DND-41 (cell line): Measurements from ENCODE around the gene JMJD6.

ENCODE experiments used
- ATAC-seq: fragments of 200-7000 bp; cut with Tn5 transposase; 3 replicates; pipeline ENCODE4 v1.9.1; 2021; ENCODE audit warnings: low read depth; ENCODE audit not compliant: insufficient read depth
- DNase-seq: peaks from one replicate; pipeline ENCODE4 v3.0.0-alpha.2; 2020
- H2AFZ ChIP-seq: 2 replicates; pipeline ENCODE4 v1.6.0; 2012; ENCODE audit warnings: low read depth, low read length
- H3K27ac ChIP-seq: 2 replicates; pipeline ENCODE4 v1.5.1; 2012; ENCODE audit warnings: low read length, inconsistent platforms
- H3K27me3 ChIP-seq: fragments of 200-600 bp; sonication (generic); 2 replicates; pipeline ENCODE4 v1.6.0; 2012; ENCODE audit warnings: low read length, mild to moderate bottlenecking, inconsistent platforms; ENCODE audit not compliant: insufficient read depth, poor library complexity
- H3K36me3 ChIP-seq: 2 replicates; pipeline ENCODE4 v1.5.1; 2012; ENCODE audit warnings: low read length, inconsistent platforms; ENCODE audit not compliant: insufficient read depth
- H3K4me1 ChIP-seq: 2 replicates; pipeline ENCODE4 v1.5.1; 2012; ENCODE audit warnings: mild to moderate bottlenecking, low read length; ENCODE audit not compliant: insufficient read depth
- H3K4me2 ChIP-seq: 2 replicates; pipeline ENCODE4 v1.6.0; 2012; ENCODE audit warnings: mild to moderate bottlenecking, moderate library complexity, low read length, inconsistent platforms; ENCODE audit not compliant: insufficient read depth
- H3K4me3 ChIP-seq, 2 experiments: fragments of 200-600 bp in 1 of 2; shearing (Covaris generic) in 1 of 2; 2 replicates each; pipeline ENCODE4 v1.5.1; 2012 to 2016; ENCODE audit warnings: inconsistent platforms in 2 of 2, low read length in 2 of 2, mild to moderate bottlenecking in 2 of 2, low read depth in 1 of 2, moderate library complexity in 1 of 2
- H3K79me2 ChIP-seq: 2 replicates; pipeline ENCODE4 v1.6.0; 2012; ENCODE audit warnings: low read length, inconsistent platforms; ENCODE audit not compliant: insufficient read depth
- H3K9ac ChIP-seq: 2 replicates; pipeline ENCODE4 v1.6.0; 2012; ENCODE audit warnings: low read depth, mild to moderate bottlenecking, inconsistent platforms, low read length, moderate library complexity
- H3K9me3 ChIP-seq: 2 replicates; pipeline ENCODE4 v1.5.1; 2012; ENCODE audit warnings: low read length, moderate library complexity, mild to moderate bottlenecking, inconsistent platforms; ENCODE audit not compliant: insufficient read depth, severe bottlenecking
- H4K20me1 ChIP-seq: 2 replicates; pipeline ENCODE4 v1.6.0; 2012; ENCODE audit warnings: low read length; ENCODE audit not compliant: insufficient read depth
- EZH2 ChIP-seq: IDR thresholded peaks from 3 replicates; pipeline ENCODE4 v1.6.1; 2012; ENCODE audit warnings: borderline replicate concordance, low read depth, mild to moderate bottlenecking, moderate library complexity, low read length, inconsistent platforms; ENCODE audit not compliant: severe bottlenecking
- TF ChIP-seq, protein P1 (sequence below): IDR thresholded peaks from 2 replicates; pipeline ENCODE4 v1.5.1; 2012; ENCODE audit warnings: borderline replicate concordance, low read length, moderate library complexity, mild to moderate bottlenecking; ENCODE audit not compliant: poor library complexity, severe bottlenecking; ENCODE audit errors: extremely low read depth

Gene JMJD6

DNA sequence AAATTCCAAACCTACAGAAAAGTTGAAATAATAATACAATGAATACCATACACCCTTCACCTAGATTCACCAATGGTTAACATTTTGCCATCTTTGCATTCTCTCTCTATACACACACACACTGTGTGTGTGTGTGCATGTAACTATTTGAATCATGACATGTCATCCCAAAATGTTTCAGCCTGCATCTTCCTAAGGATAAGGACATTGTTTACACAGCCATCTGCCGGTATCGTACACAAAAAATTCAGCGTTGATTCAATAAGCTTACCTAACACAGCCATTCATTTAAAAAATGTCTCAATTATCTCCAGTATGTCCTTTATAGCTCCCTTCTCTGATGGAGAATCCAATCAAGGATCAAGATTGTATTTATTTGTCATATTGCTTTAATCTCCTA lies 19.6 kb downstream of the JMJD6 start:
- H4K20me1 ChIP-seq = peaks cover 14% of the 10 kb centered on the region; the same call in 1 of the 2 replicates
- H3K4me3 ChIP-seq = no peak overlapping the region
- no peak for ATAC-seq
- TF ChIP-seq EZH2 = no peak
- TF ChIP-seq, protein P1, sequence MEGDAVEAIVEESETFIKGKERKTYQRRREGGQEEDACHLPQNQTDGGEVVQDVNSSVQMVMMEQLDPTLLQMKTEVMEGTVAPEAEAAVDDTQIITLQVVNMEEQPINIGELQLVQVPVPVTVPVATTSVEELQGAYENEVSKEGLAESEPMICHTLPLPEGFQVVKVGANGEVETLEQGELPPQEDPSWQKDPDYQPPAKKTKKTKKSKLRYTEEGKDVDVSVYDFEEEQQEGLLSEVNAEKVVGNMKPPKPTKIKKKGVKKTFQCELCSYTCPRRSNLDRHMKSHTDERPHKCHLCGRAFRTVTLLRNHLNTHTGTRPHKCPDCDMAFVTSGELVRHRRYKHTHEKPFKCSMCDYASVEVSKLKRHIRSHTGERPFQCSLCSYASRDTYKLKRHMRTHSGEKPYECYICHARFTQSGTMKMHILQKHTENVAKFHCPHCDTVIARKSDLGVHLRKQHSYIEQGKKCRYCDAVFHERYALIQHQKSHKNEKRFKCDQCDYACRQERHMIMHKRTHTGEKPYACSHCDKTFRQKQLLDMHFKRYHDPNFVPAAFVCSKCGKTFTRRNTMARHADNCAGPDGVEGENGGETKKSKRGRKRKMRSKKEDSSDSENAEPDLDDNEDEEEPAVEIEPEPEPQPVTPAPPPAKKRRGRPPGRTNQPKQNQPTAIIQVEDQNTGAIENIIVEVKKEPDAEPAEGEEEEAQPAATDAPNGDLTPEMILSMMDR = no peak
- H3K79me2 ChIP-seq = no peaks in the 10 kb centered on the region
- H3K27me3 ChIP-seq = peaks cover 29% of the 10 kb centered on the region
- no peak overlapping the region for H3K4me2 ChIP-seq
- H3K9me3 ChIP-seq = no peaks in the 10 kb centered on the region
- no peaks in the 10 kb centered on the region for H3K36me3 ChIP-seq
- peaks cover 9% of the 10 kb centered on the region for H3K4me1 ChIP-seq
- H3K27ac ChIP-seq = no peak overlapping the region
- no peak overlapping the region for H2AFZ ChIP-seq
- DNase-seq = no peak
- H3K9ac ChIP-seq = no peak overlapping the region

DNA sequence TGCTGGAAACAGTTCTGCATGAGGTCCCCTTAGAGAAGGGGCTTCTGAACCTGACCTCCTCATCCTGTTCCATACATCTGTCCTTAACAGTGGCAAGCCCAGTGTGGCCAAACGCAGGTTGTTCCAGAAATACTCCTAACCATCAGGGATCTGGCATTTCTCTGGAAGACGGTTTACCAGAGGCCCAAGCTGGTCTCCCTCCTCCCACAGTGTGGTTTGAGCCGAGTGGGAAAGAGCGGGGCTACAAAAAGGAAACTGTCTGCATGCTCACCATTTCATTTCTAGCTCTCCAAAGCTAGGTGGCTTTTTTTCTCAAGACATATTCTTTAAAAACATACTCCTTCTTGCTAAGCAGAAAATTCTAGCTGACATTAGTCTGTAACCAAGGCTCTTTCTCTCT lies 21.6 kb downstream of the JMJD6 start:
- H3K4me3 ChIP-seq = no peak overlapping the region
- no peaks in the 10 kb centered on the region for H3K36me3 ChIP-seq
- H2AFZ ChIP-seq = no peak overlapping the region
- H3K27ac ChIP-seq = no peak overlapping the region
- H3K79me2 ChIP-seq = no peaks in the 10 kb centered on the region
- H3K9me3 ChIP-seq = no peaks in the 10 kb centered on the region
- no peak overlapping the region for H3K9ac ChIP-seq
- H3K4me2 ChIP-seq = no peak overlapping the region
- no peak for DNase-seq
- ATAC-seq = no peak
- peaks cover 15% of the 10 kb centered on the region for H3K27me3 ChIP-seq
- TF ChIP-seq, protein P1 = no peak
- no peak for TF ChIP-seq EZH2
- peaks cover 11% of the 10 kb centered on the region; the same call in 1 of the 2 replicates for H4K20me1 ChIP-seq
- no peaks in the 10 kb centered on the region; the same call in 1 of the 2 replicates for H3K4me1 ChIP-seq

DNA sequence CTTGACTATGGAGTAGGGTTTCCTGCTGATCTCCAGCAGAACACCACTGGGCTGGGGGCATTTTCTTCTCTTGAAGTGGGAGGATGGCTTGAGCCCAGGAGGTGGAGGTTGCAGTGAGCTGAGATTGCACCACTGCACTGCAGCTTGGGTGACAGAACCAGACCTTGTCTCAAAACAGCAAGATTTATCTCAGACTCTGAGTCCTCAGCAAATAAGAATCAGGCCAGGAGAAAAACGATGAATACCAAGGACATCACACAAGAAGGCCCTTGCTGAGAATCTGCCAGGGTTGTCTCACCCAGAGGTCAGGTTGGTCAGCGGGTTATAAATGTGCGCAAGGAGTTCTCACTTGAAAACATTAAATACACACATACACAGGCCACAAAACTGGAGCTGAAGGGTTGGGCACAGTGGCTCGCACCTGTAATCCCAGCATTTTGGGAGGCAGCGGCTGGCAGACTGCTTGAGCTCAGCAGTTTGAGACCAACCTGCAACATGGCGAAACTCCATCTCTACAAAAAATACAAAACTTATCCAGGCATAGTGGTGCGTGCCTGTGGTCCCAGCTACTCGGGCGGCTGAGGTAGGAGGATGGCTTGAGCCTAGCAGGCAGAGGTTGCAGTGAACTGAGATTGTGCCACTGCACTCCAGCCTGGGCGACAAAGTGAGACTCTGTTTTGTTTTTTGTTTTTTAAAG lies 23.3 kb downstream of the JMJD6 start:
- H4K20me1 ChIP-seq = no peaks in the 10 kb centered on the region
- DNase-seq (no peak), ATAC-seq (no peak)
- TF ChIP-seq, protein P1 = no peak
- TF ChIP-seq EZH2 = no peak
- no peaks in the 10 kb centered on the region for H3K4me1 ChIP-seq
- no peaks in the 10 kb centered on the region for H3K9me3 ChIP-seq
- H3K4me3 ChIP-seq = no peak overlapping the region
- no peak overlapping the region for H3K4me2 ChIP-seq
- no peaks in the 10 kb centered on the region for H3K79me2 ChIP-seq
- H3K27ac ChIP-seq = no peak overlapping the region
- H3K9ac ChIP-seq = no peak overlapping the region
- no peak overlapping the region for H2AFZ ChIP-seq
- H3K36me3 ChIP-seq = no peaks in the 10 kb centered on the region
- no peaks in the 10 kb centered on the region for H3K27me3 ChIP-seq
